ENCODE data around the gene DLL3. TPM values are rescaled to one million over a fixed set of nuclear protein-coding genes. Genes with fewer than 3 reads are reported as not detected.
"Not testable (repeated sequence)": the region's sequence is repeated elsewhere in the genome, so short reads cannot be mapped to it uniquely, and the experiment has no call there.

DLL3 gene, protein sequence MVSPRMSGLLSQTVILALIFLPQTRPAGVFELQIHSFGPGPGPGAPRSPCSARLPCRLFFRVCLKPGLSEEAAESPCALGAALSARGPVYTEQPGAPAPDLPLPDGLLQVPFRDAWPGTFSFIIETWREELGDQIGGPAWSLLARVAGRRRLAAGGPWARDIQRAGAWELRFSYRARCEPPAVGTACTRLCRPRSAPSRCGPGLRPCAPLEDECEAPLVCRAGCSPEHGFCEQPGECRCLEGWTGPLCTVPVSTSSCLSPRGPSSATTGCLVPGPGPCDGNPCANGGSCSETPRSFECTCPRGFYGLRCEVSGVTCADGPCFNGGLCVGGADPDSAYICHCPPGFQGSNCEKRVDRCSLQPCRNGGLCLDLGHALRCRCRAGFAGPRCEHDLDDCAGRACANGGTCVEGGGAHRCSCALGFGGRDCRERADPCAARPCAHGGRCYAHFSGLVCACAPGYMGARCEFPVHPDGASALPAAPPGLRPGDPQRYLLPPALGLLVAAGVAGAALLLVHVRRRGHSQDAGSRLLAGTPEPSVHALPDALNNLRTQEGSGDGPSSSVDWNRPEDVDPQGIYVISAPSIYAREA
- polyA plus RNA-seq: under 1 TPM in 2 of 4 donors, not detected in 2; 0.15 to 0.40 TPM
- long read RNA-seq, donor 1: 0 reads
- long read RNA-seq, donor 2: 0 reads
- long read RNA-seq, donor 3: 0 reads
- long read RNA-seq, donor 4, partial matches to known transcripts: 0 of 1 reads
- long read RNA-seq, donor 4, other reads (novel, unspliced or antisense): 0 of 1 reads
- long read RNA-seq, donor 5: 0 reads
- long read RNA-seq, donor 6: 0 reads
- long read RNA-seq, donor 7: 0 reads
- long read RNA-seq, donor 8: 0 reads
- long read RNA-seq, donor 9: 0 reads
- long read RNA-seq, donor 10, partial matches to known transcripts: 0 of 2 reads
- long read RNA-seq, donor 10, other reads (novel, unspliced or antisense): 0 of 2 reads

DNA sequence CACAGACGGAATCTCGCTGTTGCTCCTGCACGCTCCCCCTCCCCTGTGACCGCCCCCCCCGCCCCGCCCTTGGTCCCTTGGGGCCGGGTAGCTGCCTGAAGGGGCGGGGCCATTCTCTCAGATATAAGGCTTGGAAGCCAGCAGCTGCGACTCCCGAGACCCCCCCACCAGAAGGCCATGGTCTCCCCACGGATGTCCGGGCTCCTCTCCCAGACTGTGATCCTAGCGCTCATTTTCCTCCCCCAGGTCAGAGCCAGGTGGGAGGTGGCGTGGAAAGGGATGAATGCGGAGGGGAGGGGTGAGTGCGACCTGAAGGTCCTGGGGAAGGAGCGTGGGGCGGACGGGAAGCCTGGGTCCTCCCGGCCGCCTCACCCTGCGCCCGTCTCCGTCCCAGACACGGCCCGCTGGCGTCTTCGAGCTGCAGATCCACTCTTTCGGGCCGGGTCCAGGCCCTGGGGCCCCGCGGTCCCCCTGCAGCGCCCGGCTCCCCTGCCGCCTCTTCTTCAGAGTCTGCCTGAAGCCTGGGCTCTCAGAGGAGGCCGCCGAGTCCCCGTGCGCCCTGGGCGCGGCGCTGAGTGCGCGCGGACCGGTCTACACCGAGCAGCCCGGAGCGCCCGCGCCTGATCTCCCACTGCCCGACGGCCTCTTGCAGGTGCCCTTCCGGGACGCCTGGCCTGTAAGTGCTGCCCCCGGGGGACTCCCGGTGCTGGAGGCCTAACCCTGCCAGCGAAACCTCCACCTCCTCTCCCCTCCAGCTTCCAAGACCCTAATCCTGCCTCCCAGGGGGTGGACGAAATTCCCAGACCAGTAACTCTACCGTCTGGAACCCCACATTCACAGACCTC, at the start of gene DLL3:
TSS of gene DLL3 (plus strand) at position 150 of the 845 bp plus-strand sequence. CDS start at position 178, 28 bp downstream.
- peak in 1 of 2 donors; percentile 46 for DNase-seq
- Histone ChIP-seq H3K9me3 (ENCODE audit: control insufficient read depth in 2 of 2, insufficient read depth in 1 of 2, low read depth in 1 of 2, low read length in 1 of 2) (peaks cover 0 to 4% of the 10 kb centered on the region in 2 donors), H3K36me3 (ENCODE audit: control insufficient read depth in 3 of 3, insufficient read depth in 2 of 3, low read depth in 1 of 3, low read length in 3 of 3) (no peaks in the 10 kb centered on the region), H3K27me3 (ENCODE audit: control insufficient read depth in 3 of 3, insufficient read depth in 3 of 3, low read length in 3 of 3) (peaks cover 3 to 68% (median 19%) of the 10 kb centered on the region in 3 donors), H3K4me1 (ENCODE audit: control insufficient read depth in 3 of 3, insufficient read depth in 2 of 3, low read depth in 1 of 3, low read length in 2 of 3) (peaks cover 0 to 8% (median 0%) of the 10 kb centered on the region in 3 donors), H3K4me3 (ENCODE audit: low read depth in 1 of 3, low read length in 3 of 3) (no peak within 1 kb of the TSS), H3K27ac (ENCODE audit: low read depth in 1 of 3, low read length in 2 of 3) (no peak within 1 kb of the TSS)
- 1 to 3% (median 3%) methylated on average over 36 to 60 of the region's 60 CpGs for WGBS, 3 donors
- no peak for FAIRE-seq

- no peak overlapping the region for H3K27ac ChIP-seq (ENCODE audit: low read depth in 1 of 3, low read length in 2 of 3)
- no peaks in the 10 kb centered on the region for H3K9me3 ChIP-seq (ENCODE audit: control insufficient read depth in 2 of 2, insufficient read depth in 1 of 2, low read depth in 1 of 2, low read length in 1 of 2)
- peaks cover 0 to 52% (median 7%) of the 10 kb centered on the region in 3 donors for H3K36me3 ChIP-seq (ENCODE audit: control insufficient read depth in 3 of 3, insufficient read depth in 2 of 3, low read depth in 1 of 3, low read length in 3 of 3)
- 77 to 79% (median 78%) methylated on average over 7 to 8 of the region's 8 CpGs for WGBS, 3 donors
- no peak for FAIRE-seq
- no peaks in the 10 kb centered on the region for H3K27me3 ChIP-seq (ENCODE audit: control insufficient read depth in 3 of 3, insufficient read depth in 3 of 3, low read length in 3 of 3)
- H3K4me1 ChIP-seq (ENCODE audit: control insufficient read depth in 3 of 3, insufficient read depth in 2 of 3, low read depth in 1 of 3, low read length in 2 of 3): peaks cover 2 to 11% (median 7%) of the 10 kb centered on the region in 3 donors
- no peak overlapping the region for H3K4me3 ChIP-seq (ENCODE audit: low read depth in 1 of 3, low read length in 3 of 3)
- no peak for DNase-seq
Observed at GRCh38 chr19:39449116-39449797, 49.5 kb upstream of the DLL3 start.

GRCh38 chr19:39451257-39451656, 47.5 kb upstream of the DLL3 start:
- H3K27me3 ChIP-seq (ENCODE audit: control insufficient read depth in 3 of 3, insufficient read depth in 3 of 3, low read length in 3 of 3); H3K4me3 ChIP-seq (ENCODE audit: low read depth in 1 of 3, low read length in 3 of 3); FAIRE-seq; DNase-seq; H3K27ac ChIP-seq (ENCODE audit: low read depth in 1 of 3, low read length in 2 of 3); H3K9me3 ChIP-seq (ENCODE audit: control insufficient read depth in 2 of 2, insufficient read depth in 1 of 2, low read depth in 1 of 2, low read length in 1 of 2): not testable (repeated sequence)
- peaks cover 2 to 11% (median 3%) of the 10 kb centered on the region in 3 donors for H3K4me1 ChIP-seq (ENCODE audit: control insufficient read depth in 3 of 3, insufficient read depth in 2 of 3, low read depth in 1 of 3, low read length in 2 of 3)
- peaks cover 0 to 59% (median 10%) of the 10 kb centered on the region in 3 donors for H3K36me3 ChIP-seq (ENCODE audit: control insufficient read depth in 3 of 3, insufficient read depth in 2 of 3, low read depth in 1 of 3, low read length in 3 of 3)
- WGBS, 3 donors: 85 to 93% (median 92%) methylated on average over 8 of the region's 8 CpGs

GRCh38 chr19:39463403-39463802, 35.3 kb upstream of the DLL3 start:
- FAIRE-seq: no peak
- Histone ChIP-seq H3K36me3 (ENCODE audit: control insufficient read depth in 3 of 3, insufficient read depth in 2 of 3, low read depth in 1 of 3, low read length in 3 of 3) (peaks cover 31 to 77% (median 47%) of the 10 kb centered on the region in 3 donors), H3K4me1 (ENCODE audit: control insufficient read depth in 3 of 3, insufficient read depth in 2 of 3, low read depth in 1 of 3, low read length in 2 of 3) (no peaks in the 10 kb centered on the region), H3K4me3 (ENCODE audit: low read depth in 1 of 3, low read length in 3 of 3) (no peak overlapping the region), H3K27me3 (ENCODE audit: control insufficient read depth in 3 of 3, insufficient read depth in 3 of 3, low read length in 3 of 3) (no peaks in the 10 kb centered on the region), H3K9me3 (ENCODE audit: control insufficient read depth in 2 of 2, insufficient read depth in 1 of 2, low read depth in 1 of 2, low read length in 1 of 2) (no peaks in the 10 kb centered on the region), H3K27ac (ENCODE audit: low read depth in 1 of 3, low read length in 2 of 3) (no peak overlapping the region)
- WGBS, 3 donors: 76 to 96% (median 93%) methylated on average over 3 of the region's 3 CpGs
- DNase-seq: no peak

DNA sequence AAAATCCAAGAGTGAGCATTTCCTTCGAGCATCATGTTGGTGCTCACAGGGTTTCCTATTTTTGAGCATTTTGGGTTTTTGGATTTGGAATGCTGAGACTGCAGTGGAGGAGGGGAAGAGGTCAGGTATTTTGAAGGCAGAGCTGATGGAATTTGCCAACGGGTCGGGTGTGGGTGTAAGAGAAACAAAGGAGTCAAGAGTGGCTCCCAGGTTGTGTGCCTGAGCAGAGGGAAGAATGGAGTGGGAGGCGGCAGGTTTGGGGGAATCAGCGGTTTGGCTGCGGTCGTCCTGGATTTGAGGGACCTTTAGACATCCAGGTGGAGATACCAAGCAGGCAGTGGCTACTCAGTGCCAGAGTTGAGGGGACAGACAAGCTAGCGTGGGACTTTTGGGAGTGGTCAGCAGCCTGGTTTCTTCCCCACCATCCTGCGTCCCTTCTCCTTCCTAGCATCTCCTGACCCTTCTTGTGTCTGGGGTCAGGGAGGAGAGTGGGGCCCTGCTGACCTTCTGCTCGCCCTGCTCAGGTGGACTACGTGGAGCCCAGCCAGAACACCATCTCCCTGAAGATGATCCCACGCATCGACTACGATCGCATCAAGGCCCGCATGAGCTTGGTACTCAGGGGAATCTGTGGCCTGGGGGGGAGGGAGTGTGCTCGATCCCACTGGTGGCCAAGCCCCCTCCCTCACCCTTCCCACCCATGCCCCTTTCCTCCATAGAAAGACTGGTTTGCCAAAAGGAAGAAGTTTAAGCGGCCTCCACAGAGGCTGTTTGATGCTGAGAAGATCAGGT, 32.6 kb upstream of the DLL3 start:
- FAIRE-seq (no peak), DNase-seq (no peak)
- H3K27ac ChIP-seq (ENCODE audit: low read depth in 1 of 3, low read length in 2 of 3): no peak overlapping the region
- H3K4me1 ChIP-seq (ENCODE audit: control insufficient read depth in 3 of 3, insufficient read depth in 2 of 3, low read depth in 1 of 3, low read length in 2 of 3): no peaks in the 10 kb centered on the region
- H3K27me3 ChIP-seq (ENCODE audit: control insufficient read depth in 3 of 3, insufficient read depth in 3 of 3, low read length in 3 of 3): no peaks in the 10 kb centered on the region
- no peaks in the 10 kb centered on the region for H3K9me3 ChIP-seq (ENCODE audit: control insufficient read depth in 2 of 2, insufficient read depth in 1 of 2, low read depth in 1 of 2, low read length in 1 of 2)
- 95 to 98% (median 96%) methylated on average over 15 to 18 of the region's 18 CpGs for WGBS, 3 donors
- H3K36me3 ChIP-seq (ENCODE audit: control insufficient read depth in 3 of 3, insufficient read depth in 2 of 3, low read depth in 1 of 3, low read length in 3 of 3): peaks cover 25 to 77% (median 43%) of the 10 kb centered on the region in 3 donors
- no peak overlapping the region for H3K4me3 ChIP-seq (ENCODE audit: low read depth in 1 of 3, low read length in 3 of 3)

GRCh38 chr19:39467941-39468340, 30.8 kb upstream of the DLL3 start:
- peaks cover 33 to 88% (median 58%) of the 10 kb centered on the region in 3 donors for H3K36me3 ChIP-seq (ENCODE audit: control insufficient read depth in 3 of 3, insufficient read depth in 2 of 3, low read depth in 1 of 3, low read length in 3 of 3)
- no peak overlapping the region for H3K4me3 ChIP-seq (ENCODE audit: low read depth in 1 of 3, low read length in 3 of 3)
- no peak for FAIRE-seq
- WGBS, 3 donors: 94 to 96% (median 95%) methylated on average over 7 of the region's 7 CpGs
- H3K4me1 ChIP-seq (ENCODE audit: control insufficient read depth in 3 of 3, insufficient read depth in 2 of 3, low read depth in 1 of 3, low read length in 2 of 3): no peaks in the 10 kb centered on the region
- H3K27me3 ChIP-seq (ENCODE audit: control insufficient read depth in 3 of 3, insufficient read depth in 3 of 3, low read length in 3 of 3): no peaks in the 10 kb centered on the region
- no peak overlapping the region for H3K27ac ChIP-seq (ENCODE audit: low read depth in 1 of 3, low read length in 2 of 3)
- no peaks in the 10 kb centered on the region for H3K9me3 ChIP-seq (ENCODE audit: control insufficient read depth in 2 of 2, insufficient read depth in 1 of 2, low read depth in 1 of 2, low read length in 1 of 2)
- no peak for DNase-seq

GRCh38 chr19:39469036-39469435, 29.7 kb upstream of the DLL3 start:
- no peaks in the 10 kb centered on the region for H3K9me3 ChIP-seq (ENCODE audit: control insufficient read depth in 2 of 2, insufficient read depth in 1 of 2, low read depth in 1 of 2, low read length in 1 of 2)
- peaks cover 37 to 97% (median 65%) of the 10 kb centered on the region in 3 donors for H3K36me3 ChIP-seq (ENCODE audit: control insufficient read depth in 3 of 3, insufficient read depth in 2 of 3, low read depth in 1 of 3, low read length in 3 of 3)
- no peak for DNase-seq
- no peaks in the 10 kb centered on the region for H3K27me3 ChIP-seq (ENCODE audit: control insufficient read depth in 3 of 3, insufficient read depth in 3 of 3, low read length in 3 of 3)
- H3K27ac ChIP-seq (ENCODE audit: low read depth in 1 of 3, low read length in 2 of 3): no peak overlapping the region
- H3K4me3 ChIP-seq (ENCODE audit: low read depth in 1 of 3, low read length in 3 of 3): no peak overlapping the region
- no peak for FAIRE-seq
- 93 to 94% (median 94%) methylated on average over 10 to 11 of the region's 11 CpGs for WGBS, 3 donors
- no peaks in the 10 kb centered on the region for H3K4me1 ChIP-seq (ENCODE audit: control insufficient read depth in 3 of 3, insufficient read depth in 2 of 3, low read depth in 1 of 3, low read length in 2 of 3)
